ENCODE results near the gene MKNK2. TPM values are rescaled to one million over a fixed set of nuclear protein-coding genes. Genes with fewer than 3 reads are reported as not detected.

The MKNK2 gene
- total RNA-seq, 1 donor from 2014 or later, result 154 TPM

- no peak for DNase-seq (ENCODE audit: low read depth)
- no peak overlapping the region for H3K4me3 ChIP-seq (ENCODE audit: low read depth, low read length)
- no peak for TF ChIP-seq CTCF (conservative IDR thresholded peaks at IDR 0.05; ENCODE audit: low read depth, low read length)
Observed at GRCh38 chr19:2077833-2078619, 27.0 kb upstream of the MKNK2 start.

DNA sequence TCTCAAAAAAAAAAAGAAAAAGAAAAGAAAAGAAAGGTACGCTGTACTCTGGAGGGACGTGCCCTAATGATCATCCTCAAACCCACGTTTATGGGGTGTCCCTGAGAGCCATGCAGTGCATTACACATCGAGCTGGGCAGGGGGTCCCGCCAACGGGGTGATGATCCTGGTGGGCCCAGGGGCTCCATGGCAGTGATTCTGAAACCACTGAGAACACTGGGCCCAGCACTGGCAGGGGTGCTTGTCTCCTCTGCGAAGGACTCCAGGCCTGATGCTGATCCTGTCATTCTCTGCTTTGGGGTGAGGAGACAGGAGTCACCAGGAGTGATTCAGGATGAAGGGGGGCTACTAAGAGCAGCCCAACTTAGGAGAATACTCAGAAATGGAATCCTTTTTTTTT, 26.4 kb upstream of the MKNK2 start:
- H3K4me3 ChIP-seq (ENCODE audit: low read depth, low read length), result no peak overlapping the region
- no peak for TF ChIP-seq CTCF (conservative IDR thresholded peaks at IDR 0.05; ENCODE audit: low read depth, low read length)
- DNase-seq (ENCODE audit: low read depth), result no peak

DNA sequence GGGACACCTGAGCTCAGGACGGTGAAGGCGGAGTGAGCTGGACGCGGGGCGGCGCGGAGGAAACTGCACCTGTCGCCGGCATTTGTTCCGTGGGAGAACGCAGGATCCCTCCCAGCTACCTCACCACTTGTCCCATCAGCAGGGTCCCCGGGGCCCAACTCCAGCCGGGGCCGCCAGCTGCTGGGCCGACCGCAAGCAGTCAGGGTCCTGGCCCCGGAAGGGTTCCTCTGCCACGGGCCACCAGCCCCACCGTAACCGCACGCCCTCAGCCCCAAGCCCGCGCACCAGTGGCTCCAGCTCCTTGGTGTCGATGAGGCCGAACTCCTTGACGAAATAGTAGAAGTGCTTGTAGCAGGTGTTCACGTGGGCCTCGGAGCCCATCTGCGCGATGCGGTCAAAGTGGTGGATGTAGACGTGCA, 25.5 kb upstream of the MKNK2 start:
- H3K4me3 ChIP-seq (ENCODE audit: low read depth, low read length), result no peak overlapping the region
- no peak for DNase-seq (ENCODE audit: low read depth)
- no peak for TF ChIP-seq CTCF (conservative IDR thresholded peaks at IDR 0.05; ENCODE audit: low read depth, low read length)

- no peak for TF ChIP-seq CTCF (conservative IDR thresholded peaks at IDR 0.05; ENCODE audit: low read depth, low read length)
- H3K4me3 ChIP-seq (ENCODE audit: low read depth, low read length), result no peak overlapping the region
- DNase-seq (ENCODE audit: low read depth), result no peak
Observed at GRCh38 chr19:2072757-2073551, 21.9 kb upstream of the MKNK2 start.

- H3K4me3 ChIP-seq (ENCODE audit: low read depth, low read length), result no peak overlapping the region
- no peak for DNase-seq (ENCODE audit: low read depth)
- no peak for TF ChIP-seq CTCF (conservative IDR thresholded peaks at IDR 0.05; ENCODE audit: low read depth, low read length)
Observed at GRCh38 chr19:2070986-2071673, 20.1 kb upstream of the MKNK2 start.

DNA sequence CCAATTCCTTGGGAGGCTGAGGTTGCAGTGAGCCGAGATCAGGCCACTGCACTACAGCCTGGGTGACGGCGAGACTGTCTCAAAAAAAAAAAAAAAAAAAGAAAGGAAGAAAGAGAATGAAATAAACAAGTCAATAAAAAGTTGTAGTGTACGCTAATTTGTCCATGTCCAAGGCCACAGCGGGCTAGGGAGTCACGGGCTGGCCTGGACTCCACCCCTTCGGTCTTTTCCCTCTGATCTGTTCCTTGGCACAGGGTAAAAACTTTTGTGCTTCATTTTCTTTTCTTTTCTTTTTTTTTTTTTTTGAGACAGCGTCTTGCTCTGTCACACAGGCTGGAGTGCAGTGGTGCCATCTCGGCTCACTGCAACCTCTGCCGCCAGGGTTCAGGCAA, 19.4 kb upstream of the MKNK2 start:
- DNase-seq (ENCODE audit: low read depth), result no peak

More for the DNA sequence above, 19.4 kb upstream of the MKNK2 start:
- TF ChIP-seq CTCF (conservative IDR thresholded peaks at IDR 0.05; ENCODE audit: low read depth, low read length), result no peak
- no peak overlapping the region for H3K4me3 ChIP-seq (ENCODE audit: low read depth, low read length)
